A549 (cell line): ENCODE results near the gene AKR1E2.

Source experiments
- EP300 ChIP-seq, 2 experiments: fragments of >200 bp; sonication (Bioruptor Twin); formaldehyde crosslinking; IDR thresholded peaks; 2 replicates in 1 of 2; 3 replicates in 1 of 2; pipeline ENCODE4 v1.6.1; 2016 to 2017
- FOSL2 ChIP-seq, 2 experiments: fragments of 450-650 bp in 1 of 2; fragments of >200 bp in 1 of 2; sonication (Bioruptor Twin) in 1 of 2; formaldehyde crosslinking; IDR thresholded peaks; 2 replicates each; pipeline versions ENCODE4 v1.5.0 to v1.6.1; 2016 to 2020; ENCODE audit warnings: mild to moderate bottlenecking in 1 of 2, moderate library complexity in 1 of 2
- JUN ChIP-seq, 2 experiments: fragments of >200 bp; sonication (Bioruptor Twin); formaldehyde crosslinking; IDR thresholded peaks; 2 replicates in 1 of 2; 3 replicates in 1 of 2; pipeline ENCODE4 v1.6.1; 2016 to 2017
- POLR2A ChIP-seq: IDR thresholded peaks from 2 replicates; pipeline ENCODE4 v1.6.1; 2012; ENCODE audit warnings: mild to moderate bottlenecking, low read length
- TP53 ChIP-seq: fragments of 250-450 bp; sonication (Bioruptor Pico); IDR thresholded peaks from 2 replicates; pipeline ENCODE4 v1.5.0; 2021; ENCODE audit warnings: mild to moderate bottlenecking, moderate library complexity
- TF ChIP-seq, protein P1 (sequence below): fragments of >200 bp; sonication (Bioruptor Twin); formaldehyde crosslinking; IDR thresholded peaks from 3 replicates; pipeline ENCODE4 v1.5.1; 2016

DNA sequence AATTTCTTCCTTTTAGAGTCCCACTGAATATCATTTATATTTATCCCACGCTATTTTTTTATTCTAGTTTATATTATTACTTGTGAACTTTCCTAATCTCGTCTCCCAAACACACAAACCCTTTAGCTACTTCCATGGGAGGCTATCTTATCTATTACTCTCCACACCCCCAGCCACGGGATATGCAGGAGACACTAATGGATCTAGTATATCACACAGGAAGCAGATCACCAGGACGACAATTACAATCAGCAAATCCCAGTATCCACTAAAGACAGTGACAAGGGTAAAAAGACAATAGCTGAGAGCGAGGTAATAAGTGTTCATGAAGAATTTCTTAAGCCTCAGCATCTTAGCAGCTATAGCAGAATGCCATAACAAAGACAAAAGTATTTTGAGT, 3.8 kb upstream of the AKR1E2 start:
- TF ChIP-seq TP53: no peak
- no peak for TF ChIP-seq EP300 (IDR thresholded peaks at IDR 0.05)
- TF ChIP-seq, protein P1, sequence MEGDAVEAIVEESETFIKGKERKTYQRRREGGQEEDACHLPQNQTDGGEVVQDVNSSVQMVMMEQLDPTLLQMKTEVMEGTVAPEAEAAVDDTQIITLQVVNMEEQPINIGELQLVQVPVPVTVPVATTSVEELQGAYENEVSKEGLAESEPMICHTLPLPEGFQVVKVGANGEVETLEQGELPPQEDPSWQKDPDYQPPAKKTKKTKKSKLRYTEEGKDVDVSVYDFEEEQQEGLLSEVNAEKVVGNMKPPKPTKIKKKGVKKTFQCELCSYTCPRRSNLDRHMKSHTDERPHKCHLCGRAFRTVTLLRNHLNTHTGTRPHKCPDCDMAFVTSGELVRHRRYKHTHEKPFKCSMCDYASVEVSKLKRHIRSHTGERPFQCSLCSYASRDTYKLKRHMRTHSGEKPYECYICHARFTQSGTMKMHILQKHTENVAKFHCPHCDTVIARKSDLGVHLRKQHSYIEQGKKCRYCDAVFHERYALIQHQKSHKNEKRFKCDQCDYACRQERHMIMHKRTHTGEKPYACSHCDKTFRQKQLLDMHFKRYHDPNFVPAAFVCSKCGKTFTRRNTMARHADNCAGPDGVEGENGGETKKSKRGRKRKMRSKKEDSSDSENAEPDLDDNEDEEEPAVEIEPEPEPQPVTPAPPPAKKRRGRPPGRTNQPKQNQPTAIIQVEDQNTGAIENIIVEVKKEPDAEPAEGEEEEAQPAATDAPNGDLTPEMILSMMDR: no peak
- no peak for TF ChIP-seq JUN (IDR thresholded peaks at IDR 0.05)
- TF ChIP-seq FOSL2 (IDR thresholded peaks at IDR 0.05): no peak
- TF ChIP-seq FOSL2 (CRISPR knock-in tag; IDR thresholded peaks at IDR 0.05): no peak
- no peak for TF ChIP-seq POLR2A
